Dedifferentiated amniotic fluid mesenchymal stem cell (primary cell): ENCODE measurements around the gene CSMD2.

Experiments used
- DNase-seq: peaks from one replicate; pipeline ENCODE4 v3.0.0-alpha.2; 2016; ENCODE audit errors: extremely low spot score

CSMD2 gene

DNA sequence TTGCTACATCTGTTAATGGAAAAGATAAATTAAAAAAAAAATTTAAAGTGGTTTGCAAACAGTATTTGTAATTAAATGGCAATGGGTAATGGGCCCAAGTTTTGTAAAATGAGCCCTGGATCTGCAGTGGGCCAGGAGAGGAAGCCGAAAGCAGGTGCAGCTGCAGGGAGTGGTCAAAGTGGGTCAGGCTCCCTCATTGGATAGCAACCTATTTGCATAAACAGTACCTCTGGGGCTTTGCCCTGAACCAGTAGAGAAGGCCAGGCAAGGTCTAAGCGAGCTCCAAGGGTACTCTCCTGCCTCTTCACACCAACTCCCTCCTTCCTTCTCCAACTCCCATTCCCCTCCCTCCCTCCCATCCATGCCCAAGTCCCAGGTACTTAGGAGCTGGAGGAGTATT lies 162.2 kb downstream of the CSMD2 start:
- no peak for DNase-seq

DNA sequence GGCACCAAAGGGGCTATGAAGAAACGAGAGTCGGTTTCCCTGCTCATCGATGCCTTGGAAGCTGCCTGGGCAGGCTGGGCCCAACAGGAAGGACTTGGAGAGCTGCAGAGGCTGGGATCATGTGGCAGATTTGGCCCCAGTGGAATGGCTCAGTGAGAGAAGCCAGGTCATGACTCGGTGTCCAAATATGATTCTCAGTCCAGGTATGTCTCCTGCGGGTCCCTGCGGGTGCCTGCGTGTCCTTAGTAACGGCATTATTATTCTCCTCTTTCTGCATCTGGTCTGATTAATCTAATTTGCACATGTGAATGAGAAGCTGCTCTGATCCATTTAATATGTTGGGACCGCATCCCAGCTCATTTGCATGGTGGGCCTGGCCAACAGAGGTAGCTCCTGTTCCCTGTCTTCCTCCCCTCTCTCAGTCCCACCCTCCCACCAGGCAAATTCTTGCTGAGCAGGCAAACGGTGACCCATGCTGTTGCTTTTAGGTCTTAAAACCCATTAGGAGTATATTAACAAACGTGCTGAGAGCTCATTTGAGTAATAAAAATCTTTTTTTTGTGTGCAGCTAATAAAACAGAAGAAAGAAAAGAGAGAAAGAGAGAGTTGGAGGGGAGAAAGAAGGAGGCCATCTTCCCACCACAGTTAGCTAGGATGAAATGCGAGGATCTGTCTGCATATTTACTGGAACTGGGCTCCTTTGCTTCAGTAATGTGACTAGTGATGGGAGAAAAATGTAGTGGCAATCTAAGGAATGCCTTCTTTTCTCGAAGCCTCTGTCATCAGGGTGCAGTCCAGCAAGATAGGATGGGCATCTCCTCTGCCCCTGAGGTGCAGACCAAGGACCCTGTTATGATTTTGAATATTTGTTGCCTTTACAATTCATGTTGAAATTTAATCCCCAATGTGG lies 167.6 kb downstream of the CSMD2 start:
- DNase-seq: no peak

DNA sequence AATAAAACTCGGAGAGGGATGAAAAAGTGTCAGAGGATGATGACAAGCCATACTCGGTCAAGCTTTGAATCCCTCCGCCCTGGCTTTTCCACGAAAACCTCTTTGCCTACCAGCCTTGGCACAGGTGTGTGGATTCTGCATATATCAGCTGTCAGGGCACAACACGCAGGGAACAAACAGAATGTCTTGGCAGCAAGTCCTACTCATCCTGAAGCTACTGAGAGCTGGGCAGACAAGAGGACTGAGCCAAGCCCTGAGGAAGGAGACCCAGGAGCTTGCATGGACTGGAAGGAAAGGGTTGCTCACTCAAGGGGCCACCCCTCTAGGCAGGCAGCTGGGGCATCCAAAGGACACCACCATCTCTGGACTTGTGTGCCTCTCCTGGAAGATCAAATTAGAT lies 168.7 kb downstream of the CSMD2 start:
- DNase-seq: no peak

DNA sequence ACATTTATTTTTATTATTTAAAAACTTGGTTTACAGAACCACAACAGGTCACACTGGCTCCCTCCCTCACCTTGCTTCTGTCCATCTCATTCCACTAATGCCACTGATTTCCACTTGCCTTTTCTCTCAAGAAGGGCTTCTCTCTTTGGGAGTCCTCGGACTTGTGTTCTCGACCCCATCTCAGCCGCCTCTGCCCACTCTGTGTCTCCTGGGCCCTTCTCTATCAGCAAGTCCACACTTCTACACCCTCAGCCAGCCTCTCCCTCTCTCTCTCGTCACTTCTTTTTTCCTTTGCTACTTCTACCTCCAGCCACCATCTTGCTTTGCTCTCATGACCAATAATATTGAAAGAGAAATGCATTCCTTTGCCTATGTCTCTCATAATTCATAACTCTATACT lies 171.7 kb downstream of the CSMD2 start:
- no peak for DNase-seq

DNA sequence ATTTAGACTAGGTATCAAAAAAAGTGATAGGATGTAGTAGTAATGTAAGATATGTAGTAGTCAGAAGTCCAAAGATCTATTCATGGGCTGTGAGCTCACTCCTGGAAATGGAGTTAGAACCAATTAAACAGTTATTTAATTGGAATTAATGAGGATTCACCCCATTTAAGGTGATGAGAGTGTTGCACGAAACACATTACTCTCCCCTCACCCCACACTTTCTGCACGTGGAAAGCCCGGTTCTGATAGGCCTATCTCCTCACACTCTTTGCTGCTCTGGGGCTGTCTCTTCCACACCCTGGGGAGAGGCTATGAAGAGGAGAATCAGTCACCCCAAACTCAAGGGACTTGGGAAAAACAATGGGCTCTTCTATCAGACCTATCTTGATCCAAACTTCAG lies 174.7 kb downstream of the CSMD2 start:
- no peak for DNase-seq

DNA sequence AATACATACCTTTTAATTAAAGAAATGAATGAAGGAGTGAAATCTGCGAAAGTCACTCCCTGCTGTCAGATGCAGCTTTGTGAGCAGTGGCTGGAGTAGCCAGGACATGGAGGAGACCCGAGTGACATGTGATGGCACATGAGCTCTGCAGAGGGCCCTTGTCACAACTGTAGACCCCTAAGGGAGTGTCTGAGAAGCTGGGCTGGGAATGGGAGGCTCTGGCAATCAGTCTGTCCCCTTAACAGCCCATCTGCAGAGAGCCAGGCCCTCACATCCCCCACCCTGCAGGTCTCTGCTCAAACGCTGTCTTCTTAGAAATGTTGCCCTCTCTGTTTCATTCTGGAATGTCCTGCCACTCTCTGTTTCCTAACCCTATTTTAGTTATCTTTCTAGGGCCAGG lies 176.9 kb downstream of the CSMD2 start:
- DNase-seq: no peak

DNA sequence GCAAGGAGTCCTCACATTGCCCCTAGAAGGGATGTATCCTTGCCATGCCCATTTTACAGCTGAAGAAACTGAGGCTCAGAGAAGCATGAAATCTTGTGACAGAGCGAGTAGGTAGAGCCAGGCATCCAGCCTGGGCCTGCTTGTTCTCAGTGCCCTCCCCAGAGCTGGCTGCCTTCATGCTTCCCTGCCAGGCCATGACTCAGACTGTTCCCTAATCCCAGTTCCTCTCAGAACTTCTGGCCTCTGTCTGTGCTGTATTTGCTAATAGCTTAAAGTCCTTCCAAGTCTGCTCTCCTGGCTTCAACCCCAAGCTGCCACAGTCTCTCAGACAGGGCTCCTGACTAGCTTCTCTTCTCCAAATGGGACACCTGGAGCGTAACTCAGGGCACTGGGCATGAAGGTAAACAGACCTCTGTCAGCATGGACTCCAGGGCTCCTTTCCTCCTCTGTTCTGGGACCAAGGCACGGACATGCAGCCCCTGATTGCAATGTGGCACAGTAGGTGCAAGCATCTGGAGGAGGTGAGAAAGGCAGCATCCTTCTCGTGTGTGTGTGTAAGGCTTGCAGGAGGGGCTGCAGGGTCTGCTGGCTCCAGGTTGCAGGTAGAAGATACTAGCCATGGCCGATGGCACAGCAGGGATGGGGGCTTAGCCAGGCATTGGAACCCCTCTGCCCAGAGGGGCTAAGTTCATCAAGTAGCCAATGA lies 178.5 kb downstream of the CSMD2 start:
- peak; percentile 34 for DNase-seq

DNA sequence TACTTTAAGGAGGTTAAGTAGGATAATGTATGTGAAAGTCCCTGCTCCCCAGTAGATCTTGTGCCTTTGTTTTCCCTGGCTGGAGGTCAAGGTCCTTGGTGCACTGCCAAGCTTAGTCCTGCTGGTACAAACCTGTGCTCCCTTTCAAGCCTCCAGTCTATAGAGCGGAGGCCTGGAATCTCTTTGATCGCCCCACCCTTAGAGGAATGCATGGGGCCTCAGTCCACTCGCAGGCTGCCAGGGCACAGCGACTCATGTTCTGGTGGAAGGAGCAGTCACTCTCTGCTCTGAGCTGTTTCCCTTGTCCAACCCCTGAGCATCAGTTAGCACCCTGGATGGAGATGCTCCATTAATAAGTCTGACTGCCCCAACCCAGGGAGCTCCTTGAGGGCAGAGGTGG lies 179.4 kb downstream of the CSMD2 start:
- no peak for DNase-seq

DNA sequence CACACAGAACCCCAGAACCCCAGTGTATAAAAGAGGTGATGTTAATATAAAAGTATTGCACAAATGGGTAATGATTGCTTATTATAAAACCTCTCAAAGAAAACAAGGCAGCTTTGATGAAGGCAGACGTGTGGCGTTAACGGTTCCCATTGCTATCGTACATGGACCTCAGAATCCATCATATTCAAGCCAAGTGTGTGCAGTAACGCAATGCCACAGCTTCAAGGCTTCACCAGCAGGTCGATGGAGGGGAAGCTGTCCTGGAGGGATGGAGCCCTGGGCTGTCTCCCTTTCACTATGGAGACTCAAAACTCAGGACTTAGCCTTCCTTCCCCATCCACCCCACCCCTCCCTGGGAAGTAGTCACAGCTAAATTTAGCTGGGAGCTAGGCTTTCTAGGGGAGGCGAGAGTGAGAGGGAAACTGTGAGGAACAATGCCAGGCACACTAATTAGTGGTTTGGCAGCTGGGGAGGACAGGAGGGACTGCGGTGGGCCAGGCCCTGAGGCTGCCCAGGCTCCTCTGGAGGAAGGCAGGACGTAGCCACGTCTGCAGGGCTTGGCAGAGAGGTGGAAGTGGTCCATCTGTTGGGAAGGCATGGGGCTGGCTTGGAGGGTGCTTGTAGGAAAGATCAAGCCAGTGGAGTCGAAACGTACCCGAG lies 180.0 kb downstream of the CSMD2 start:
- peak; percentile 16 for DNase-seq

DNA sequence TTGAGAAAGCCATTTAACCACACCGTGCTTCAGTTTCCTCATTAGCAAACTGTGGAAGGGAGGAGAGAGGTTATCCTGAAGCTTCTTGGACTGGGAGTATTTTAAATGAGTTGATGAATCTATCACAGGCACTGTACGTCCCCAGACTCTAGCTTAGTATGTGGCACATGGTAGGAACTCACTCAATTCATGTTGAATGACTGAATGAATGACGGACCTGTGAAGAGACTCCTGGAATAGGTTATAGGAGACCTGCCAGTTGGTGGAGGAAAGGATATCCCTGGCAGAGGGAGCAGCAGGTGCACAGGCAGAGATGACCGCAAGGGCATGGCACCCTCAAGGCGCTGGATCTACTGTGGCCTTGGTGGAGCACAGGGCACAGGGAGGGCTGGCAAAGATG lies 182.6 kb downstream of the CSMD2 start:
- DNase-seq: no peak

DNA sequence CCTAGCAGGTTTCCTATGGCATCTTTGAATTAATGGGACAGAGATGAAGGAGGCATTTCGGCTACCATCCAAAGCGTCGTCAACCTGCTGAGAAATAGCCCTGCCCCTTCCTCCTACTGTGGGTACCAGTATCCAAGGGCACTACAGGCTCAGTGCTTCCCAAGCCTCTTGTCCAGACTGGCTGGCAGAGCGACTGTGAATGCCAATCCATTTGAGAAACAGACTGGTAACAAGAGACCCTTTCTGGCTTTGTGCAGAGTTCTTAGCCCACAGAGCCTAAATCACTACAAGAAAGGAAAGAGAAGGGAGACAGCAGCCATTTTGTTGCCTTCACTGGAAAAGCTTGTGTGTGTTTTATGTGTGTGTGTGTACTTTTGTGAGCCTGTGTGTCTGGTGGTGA lies 185.7 kb downstream of the CSMD2 start:
- no peak for DNase-seq

DNA sequence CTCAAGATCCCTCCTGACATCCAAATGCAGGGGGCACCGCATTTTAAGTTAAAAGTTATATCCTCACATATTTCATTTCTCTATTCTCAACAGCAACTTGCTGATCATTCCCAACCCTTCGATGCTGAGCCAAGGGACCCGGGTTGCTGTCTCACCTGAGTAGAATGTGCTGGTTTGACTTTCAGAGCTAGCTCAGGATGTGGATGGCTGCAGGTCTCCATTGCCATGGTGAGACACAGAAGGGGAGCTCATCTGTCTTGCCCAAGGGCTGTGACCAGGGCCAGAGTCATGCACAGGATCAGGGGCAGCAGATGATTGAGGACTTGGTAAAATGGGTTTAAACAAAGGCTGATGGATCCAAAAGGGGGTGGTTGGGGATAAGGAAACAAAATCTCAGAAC lies 189.1 kb downstream of the CSMD2 start:
- no peak for DNase-seq

DNA sequence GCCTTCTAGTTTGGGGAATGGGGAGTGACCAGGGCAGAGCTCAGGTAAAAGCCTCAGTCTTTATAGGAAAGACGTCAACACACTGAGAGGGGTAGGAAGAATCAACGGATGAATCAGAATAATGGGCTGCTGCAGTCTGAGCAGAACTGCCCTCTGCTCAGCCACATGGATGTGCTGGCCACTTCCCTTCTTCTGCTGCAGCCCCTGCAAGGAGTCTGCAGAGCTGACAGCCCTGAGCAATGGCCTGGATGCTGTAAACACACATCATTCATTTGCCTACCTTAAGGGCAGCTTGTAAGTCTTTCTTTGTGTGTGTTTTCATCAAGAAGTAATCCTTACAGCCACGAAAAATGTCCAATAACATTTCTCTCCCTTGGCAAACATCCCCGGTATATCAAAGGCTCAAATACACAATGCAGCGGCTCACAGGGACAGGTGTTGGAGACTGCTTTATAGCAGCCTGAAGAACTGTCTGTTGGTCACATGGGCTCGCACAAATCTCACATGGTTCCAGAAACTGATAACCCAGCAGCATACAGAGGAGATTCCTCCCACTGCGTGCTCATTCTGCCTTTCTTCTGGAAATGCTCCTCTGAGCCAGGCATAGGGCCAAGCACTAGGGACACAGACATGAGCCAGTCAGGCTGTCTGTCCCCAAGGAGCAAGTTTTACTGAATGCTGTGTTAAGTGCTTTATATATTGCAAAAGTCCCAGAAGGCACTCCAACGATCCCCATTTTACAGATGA lies 191.1 kb downstream of the CSMD2 start:
- no peak for DNase-seq

DNA sequence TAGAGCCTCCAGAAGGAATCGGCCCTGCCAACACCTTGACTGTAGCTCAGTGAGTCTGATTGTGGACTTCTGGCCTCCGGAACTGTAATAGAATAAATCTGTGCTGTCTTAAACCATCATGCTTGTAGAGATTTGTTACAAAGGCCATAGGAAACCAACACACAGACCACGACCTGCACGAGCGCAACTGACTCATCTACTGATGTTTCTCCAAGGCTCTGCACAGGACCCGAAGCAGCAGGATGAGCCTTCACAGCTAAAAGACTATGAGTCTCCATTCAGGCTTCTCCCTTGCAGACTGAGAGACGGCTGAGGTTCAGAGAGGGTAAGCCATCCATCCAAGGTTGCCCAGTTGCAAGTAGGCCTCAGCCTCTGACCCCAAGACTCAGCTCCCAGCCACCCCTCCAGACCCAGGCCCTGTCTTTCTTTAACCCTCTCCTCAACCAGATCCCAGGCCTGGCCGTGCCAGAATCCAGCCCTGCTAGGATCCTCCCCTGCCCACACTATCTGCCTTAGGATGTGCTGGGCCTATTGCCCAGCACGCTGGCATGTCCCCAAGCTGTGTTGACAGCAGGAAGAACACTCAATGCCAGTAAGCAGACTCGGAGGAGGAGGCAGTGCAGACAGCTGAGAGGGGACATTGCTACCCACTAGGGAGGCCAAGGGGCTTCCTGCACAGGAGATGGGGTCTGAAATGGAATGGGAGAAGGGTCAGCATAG lies 192.2 kb downstream of the CSMD2 start:
- DNase-seq: no peak

DNA sequence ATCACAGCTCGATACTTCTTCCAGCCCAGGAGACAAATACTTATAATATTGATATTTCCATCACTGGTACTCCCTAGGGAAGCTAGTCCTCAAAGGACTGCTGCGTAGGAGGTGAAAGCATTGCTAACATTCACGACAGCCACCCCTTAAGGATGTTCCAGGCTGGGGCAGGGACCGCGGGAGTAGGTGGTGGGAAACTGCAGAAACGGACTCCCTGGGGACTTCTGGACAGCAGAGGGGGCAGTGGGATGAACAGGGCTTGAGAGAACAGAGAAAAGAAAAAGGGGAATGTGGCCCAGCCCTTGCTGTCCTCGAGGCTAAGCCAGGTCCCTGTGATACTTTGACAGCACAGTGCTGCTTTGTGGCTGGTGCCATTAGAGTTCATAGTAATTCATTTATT lies 193.1 kb downstream of the CSMD2 start:
- DNase-seq: no peak

DNA sequence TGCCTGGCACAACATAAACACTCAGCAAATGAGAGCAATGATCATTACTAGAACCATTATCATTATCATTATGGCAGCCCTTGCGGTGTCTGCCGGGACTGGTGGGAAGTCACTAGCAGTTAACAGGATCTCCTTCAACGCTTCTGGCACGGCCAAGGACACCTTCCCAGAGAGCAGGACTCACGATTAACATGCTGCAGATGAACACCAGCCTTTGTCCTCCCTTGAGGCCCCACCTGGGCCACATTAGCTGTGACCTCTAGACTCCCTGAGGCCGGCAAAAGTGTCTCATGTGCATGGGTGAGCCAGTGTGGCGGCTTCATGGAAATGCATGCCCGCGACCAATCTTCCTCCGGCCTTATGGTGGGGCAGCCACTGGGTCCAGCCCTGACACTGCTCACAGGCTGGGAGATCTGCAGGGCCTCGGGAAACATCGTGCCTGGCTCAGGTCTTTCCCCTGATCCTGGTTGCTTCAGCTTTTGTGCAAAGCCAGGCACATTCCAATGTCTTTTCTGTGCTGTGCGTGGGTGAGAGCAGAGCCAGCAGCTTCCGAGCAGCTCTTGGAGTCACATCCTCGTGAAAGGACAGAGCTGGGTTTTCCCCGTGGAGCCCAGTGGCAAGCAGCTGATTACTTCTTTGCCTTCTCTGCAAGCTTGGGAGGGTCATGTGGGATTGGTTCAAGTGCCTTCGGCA lies 193.9 kb downstream of the CSMD2 start:
- DNase-seq: no peak

DNA sequence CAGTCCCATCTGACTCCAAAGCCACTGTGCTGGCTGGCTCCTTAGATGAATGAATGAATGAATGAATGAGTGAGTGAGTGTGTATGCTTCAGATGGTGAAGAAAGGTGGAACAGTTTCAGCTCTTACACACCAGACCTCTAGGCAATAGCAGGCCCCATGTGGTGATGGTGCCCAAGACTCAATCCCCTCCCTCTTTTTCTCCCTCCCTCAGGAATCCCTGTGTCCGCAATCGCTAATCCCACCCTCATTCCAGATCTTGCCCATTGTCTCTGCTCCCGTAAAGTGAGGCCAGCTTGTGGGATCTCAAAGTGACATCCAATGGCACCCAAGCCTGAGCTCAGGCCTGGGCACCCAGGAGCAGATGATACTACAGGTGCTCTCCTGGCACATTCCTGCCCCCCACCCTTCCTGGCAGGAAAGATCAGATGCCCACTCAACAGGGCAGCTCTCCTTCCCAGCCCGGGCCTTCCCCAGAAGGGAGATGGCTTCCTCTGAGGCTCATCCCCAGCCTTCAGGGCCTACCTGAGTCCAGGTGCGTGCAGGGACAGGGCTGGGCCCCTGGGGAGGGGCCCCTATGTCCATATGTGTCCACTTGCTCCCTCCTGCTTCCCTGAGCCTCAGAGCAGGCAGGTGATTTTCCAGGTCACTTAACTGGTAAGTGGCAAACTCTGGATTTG lies 194.7 kb downstream of the CSMD2 start:
- DNase-seq: no peak

DNA sequence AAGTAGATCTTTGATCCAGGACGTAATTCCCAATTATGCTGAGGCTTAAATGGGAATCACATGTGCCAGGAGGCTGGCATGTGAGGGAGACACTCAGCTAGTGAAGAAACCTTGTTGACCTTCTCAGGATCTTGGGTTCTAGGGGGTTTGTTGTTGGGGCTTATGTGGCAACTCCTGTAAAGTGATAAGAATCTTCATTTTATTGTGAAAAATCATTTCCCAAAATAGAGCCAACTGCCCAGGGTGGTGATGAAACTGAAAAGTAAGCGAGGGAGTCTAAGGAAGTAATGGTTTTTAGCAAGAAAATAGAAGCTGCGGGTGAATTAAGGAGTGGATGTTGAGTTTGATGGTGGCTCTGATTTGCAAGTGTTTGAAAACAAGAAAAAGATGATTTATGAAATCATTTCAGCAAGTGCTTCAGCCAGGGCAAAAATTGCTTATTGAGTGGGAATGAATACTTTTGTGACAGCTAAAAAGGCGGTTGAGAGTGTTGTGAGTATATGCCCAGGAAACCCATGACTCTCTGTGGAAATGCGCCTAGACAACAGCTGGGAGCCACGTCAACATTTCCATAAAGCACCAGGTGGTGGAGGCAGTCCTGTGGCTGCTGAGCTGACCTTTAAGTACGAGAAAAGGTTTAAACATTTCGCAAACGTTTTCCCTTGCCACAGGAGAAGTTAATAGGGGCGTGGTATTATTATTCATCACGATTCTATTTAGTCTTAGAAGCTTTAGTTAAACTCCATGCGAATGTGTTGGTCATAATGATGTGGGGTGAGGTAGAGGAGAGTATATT lies 198.5 kb downstream of the CSMD2 start:
- DNase-seq: no peak

DNA sequence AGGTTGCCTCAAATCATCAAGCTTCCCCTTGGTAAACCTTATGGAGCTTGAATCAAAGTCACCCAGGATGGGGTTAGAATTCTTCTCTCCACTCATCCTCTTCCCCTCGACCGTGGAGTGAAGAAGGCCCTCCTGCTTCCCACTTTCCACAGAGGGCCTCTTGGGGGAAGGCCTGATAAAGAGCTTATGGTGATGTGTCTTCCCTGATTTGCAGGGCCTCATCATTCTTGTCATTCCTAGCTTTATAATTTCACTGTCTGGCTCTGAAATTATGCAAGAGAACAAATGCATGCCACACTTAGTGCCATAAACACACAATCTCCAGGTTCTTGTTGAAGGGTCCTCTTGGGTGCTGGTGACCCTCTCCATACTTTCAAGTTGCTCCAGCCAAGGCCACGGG lies 199.9 kb downstream of the CSMD2 start:
- no peak for DNase-seq
